ENCODE measurements around the gene USP22. TPM values are rescaled to one million over a fixed set of nuclear protein-coding genes. Genes with fewer than 3 reads are reported as not detected.

The USP22 gene
- total and polyA plus RNA-seq, 2 of the 8 experiments (the other 6 are each of a cell fraction or from before 2014, with no cell fraction given), result 221 to 316 TPM

DNA sequence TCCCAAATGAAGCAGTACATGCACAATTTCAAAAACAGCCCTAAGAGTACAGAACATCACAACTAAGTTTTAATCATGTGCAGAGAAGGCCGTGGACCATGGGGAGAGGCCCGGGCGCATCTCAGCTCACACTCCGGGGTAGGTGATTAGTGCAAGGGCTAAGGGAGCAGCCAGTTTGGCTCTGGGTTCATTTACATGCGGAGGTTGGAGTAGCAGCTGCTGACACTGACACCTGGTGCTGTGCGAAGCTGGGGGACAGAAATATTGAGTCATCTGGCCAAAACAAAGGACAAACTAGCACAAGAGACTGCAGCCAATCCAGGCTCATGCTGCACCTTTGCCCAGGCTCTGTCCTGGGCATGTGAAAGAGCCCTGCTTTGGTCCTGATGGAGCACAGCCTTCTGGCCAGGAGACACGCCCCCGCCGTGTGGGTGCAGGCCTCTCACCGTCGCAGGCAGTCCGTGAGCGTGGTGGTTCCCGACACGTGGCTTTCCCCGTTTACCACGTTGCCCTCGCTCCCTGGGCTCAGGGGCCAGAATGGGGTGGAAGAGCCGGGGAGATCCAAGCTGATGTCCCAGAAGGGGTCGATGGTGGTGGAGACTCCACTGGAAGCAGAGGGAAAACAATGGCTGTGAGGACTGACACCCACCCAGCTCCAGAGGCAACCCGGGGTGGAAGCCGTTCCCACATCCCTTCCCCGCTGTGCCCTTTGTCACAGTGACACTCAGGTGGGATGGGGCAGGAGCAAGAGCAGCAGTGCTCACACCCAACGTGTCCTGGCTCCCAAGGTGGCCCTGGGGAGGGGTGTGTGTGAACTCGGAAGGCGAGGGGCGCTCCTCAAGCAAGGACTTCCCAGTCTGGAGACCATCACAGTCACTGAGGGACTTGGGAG lies 31.9 kb downstream of the USP22 start:
- Histone ChIP-seq H3K79me1 (ENCODE audit: low read depth, low read length) (peaks cover 13% of the 10 kb centered on the region), H3K79me2 (ENCODE audit: control insufficient read depth in 1 of 2, insufficient read depth in 2 of 2, low read length in 2 of 2) (peaks cover 0 to 58% of the 10 kb centered on the region in 2 experiments; a peak in 3 of 4 replicates), H3K4me3 (ENCODE audit: extremely low read depth in 1 of 4, insufficient read depth in 2 of 4, low read depth in 3 of 4, low read length in 4 of 4) (no peak overlapping the region), H2AFZ (ENCODE audit: low read length) (no peak overlapping the region), H3K23ac (ENCODE audit: insufficient read length) (no peak overlapping the region), H3K23me2 (ENCODE audit: low read depth, low read length) (no peaks in the 10 kb centered on the region), H3K27ac (ENCODE audit: low read depth, low read length) (no peak overlapping the region), H3K9ac (replicated peaks in 1 of 4; ENCODE audit: extremely low read depth in 1 of 4, low read depth in 3 of 4, low read length in 3 of 4) (no peak overlapping the region), H3K14ac (ENCODE audit: insufficient read length) (no peak overlapping the region), H4K20me1 (replicated peaks in 1 of 2; ENCODE audit: control insufficient read depth in 1 of 2, insufficient read depth in 2 of 2, low read length in 2 of 2) (peaks cover 21 to 27% of the 10 kb centered on the region in 2 experiments), H4K8ac (ENCODE audit: extremely low read depth, insufficient read depth, low read length) (peak overlapping the region; percentile 4; the same call in 1 of the 2 replicates), H3K4me2 (ENCODE audit: insufficient read depth in 1 of 2, low read depth in 2 of 2, low read length in 2 of 2) (no peak overlapping the region), H3K4ac (replicated peaks; ENCODE audit: insufficient read length, low read depth, low read length) (no peak overlapping the region), H3K4me1 (replicated peaks in 1 of 4; ENCODE audit: control insufficient read depth in 3 of 4, insufficient read depth in 4 of 4, low read length in 3 of 4) (no peaks in the 10 kb centered on the region), H2BK20ac (ENCODE audit: low read length) (no peak overlapping the region), H3K36me3 (ENCODE audit: control insufficient read depth in 2 of 4, insufficient read depth in 4 of 4, low read length in 3 of 4) (peaks cover 69 to 98% (median 88%) of the 10 kb centered on the region in 4 experiments), H2BK120ac (replicated peaks; ENCODE audit: low read depth, low read length) (no peak overlapping the region), H2BK15ac (ENCODE audit: low read length) (no peak overlapping the region), H3K27me3 (replicated peaks in 1 of 4; ENCODE audit: control insufficient read depth in 3 of 4, extremely low read depth in 1 of 4, insufficient read depth in 3 of 4, low read length in 3 of 4) (no peaks in the 10 kb centered on the region), H4K91ac (replicated peaks; ENCODE audit: insufficient read length, low read length) (no peak overlapping the region), H4K5ac (ENCODE audit: insufficient read length, low read depth, low read length) (no peak overlapping the region), H2BK5ac (ENCODE audit: low read depth, low read length) (no peak overlapping the region), H3K9me3 (ENCODE audit: insufficient read depth in 2 of 2, low read depth in 1 of 2, low read length in 1 of 2) (no peaks in the 10 kb centered on the region), H2AK5ac (ENCODE audit: low read depth, low read length) (no peak overlapping the region), H3K56ac (replicated peaks; ENCODE audit: insufficient read length, low read depth, low read length) (no peak overlapping the region), H2BK12ac (ENCODE audit: low read depth, low read length) (no peak overlapping the region), H3K18ac (ENCODE audit: extremely low read depth, low read length) (no peak overlapping the region)
- ChIA-PET POLR2A (ENCODE audit: partially characterized antibody) (interaction anchor here (0.6 to 1.7 kb wide), 6 partner anchors 10 to 89 kb away, joined by 3 to 8 read pairs (median 3); no protein-coding TSS in a partner anchor), CTCF (ENCODE audit: partially characterized antibody) (no interaction called here)
- FAIRE-seq (no peak), DNase-seq (ENCODE audit: low read depth in 1 of 2, low spot score in 2 of 2) (no peak)
- 90% methylated on average over 27 of the region's 27 CpGs; no CpG with 5 or more reads in 1 of the 2 experiments for WGBS, 2 experiments (ENCODE audit: extremely low coverage in 1 of 2, insufficient coverage in 1 of 2, insufficient read length in 1 of 2, insufficient replicate concordance in 2 of 2, low coverage in 1 of 2, low lambda C conversion rate in 2 of 2, missing lambda C conversion rate in 1 of 2)
- no peak for TF ChIP-seq RNF2 (IDR thresholded peaks at IDR 0.05; ENCODE audit: borderline replicate concordance, low read depth, low read length, missing control alignments, poor library complexity, severe bottlenecking)
- TF ChIP-seq KDM4A (IDR thresholded peaks at IDR 0.05; ENCODE audit: low read depth, low read length, severe bottlenecking), result no peak
- TF ChIP-seq RBBP5 (IDR thresholded peaks at IDR 0.05; ENCODE audit: borderline replicate concordance, low read depth, low read length), result no peak
- no peak for TF ChIP-seq YY1 (IDR thresholded peaks at IDR 0.05; ENCODE audit: low read depth, low read length)
- no peak for TF ChIP-seq NRF1 (IDR thresholded peaks at IDR 0.05; ENCODE audit: low read depth, low read length)
- no peak for TF ChIP-seq CHD2 (IDR thresholded peaks at IDR 0.05; ENCODE audit: low read length)
- no peak for TF ChIP-seq SIN3A (conservative IDR thresholded peaks at IDR 0.05 in 1 of 2, IDR thresholded peaks at IDR 0.05 in 1 of 2; ENCODE audit: low read depth in 1 of 2, low read length in 2 of 2)
- TF ChIP-seq, protein P1, sequence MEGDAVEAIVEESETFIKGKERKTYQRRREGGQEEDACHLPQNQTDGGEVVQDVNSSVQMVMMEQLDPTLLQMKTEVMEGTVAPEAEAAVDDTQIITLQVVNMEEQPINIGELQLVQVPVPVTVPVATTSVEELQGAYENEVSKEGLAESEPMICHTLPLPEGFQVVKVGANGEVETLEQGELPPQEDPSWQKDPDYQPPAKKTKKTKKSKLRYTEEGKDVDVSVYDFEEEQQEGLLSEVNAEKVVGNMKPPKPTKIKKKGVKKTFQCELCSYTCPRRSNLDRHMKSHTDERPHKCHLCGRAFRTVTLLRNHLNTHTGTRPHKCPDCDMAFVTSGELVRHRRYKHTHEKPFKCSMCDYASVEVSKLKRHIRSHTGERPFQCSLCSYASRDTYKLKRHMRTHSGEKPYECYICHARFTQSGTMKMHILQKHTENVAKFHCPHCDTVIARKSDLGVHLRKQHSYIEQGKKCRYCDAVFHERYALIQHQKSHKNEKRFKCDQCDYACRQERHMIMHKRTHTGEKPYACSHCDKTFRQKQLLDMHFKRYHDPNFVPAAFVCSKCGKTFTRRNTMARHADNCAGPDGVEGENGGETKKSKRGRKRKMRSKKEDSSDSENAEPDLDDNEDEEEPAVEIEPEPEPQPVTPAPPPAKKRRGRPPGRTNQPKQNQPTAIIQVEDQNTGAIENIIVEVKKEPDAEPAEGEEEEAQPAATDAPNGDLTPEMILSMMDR (IDR thresholded peaks at IDR 0.05; ENCODE audit: control extremely low read depth in 1 of 3, insufficient read depth in 1 of 3, low read depth in 1 of 3, low read length in 3 of 3), result no peak
- TF ChIP-seq SP4 (IDR thresholded peaks at IDR 0.05; ENCODE audit: low read length), result no peak

All from H1 (cell line).